Liver (tissue), 9 donors: ENCODE data around the gene SH3D21. TPM values are rescaled to one million over a fixed set of nuclear protein-coding genes. Genes with fewer than 3 reads are reported as not detected.
A peak's percentile ranks its signal among the peaks of the same experiment; 100 is the strongest.

Experiments
- DNase-seq: peaks from one replicate; pipeline ENCODE4 v3.0.0-alpha.2; 2017; ENCODE audit warnings: low spot score
- H3K27ac ChIP-seq, 2 donors: one replicate each; pipeline ENCODE4 v1.7.0; 2013; ENCODE audit warnings: inconsistent platforms in 2 of 2, low read length in 2 of 2, control low read depth in 1 of 2, low read depth in 1 of 2, mild to moderate bottlenecking in 1 of 2
- H3K27me3 ChIP-seq, 4 donors: one replicate each; pipeline versions ENCODE4 v1.6.1 to v1.7.0; 2013; ENCODE audit warnings: low read length in 3 of 4, inconsistent platforms in 1 of 4, mild to moderate bottlenecking in 1 of 4, moderate library complexity in 1 of 4; ENCODE audit not compliant: control insufficient read depth in 4 of 4, insufficient read depth in 4 of 4
- H3K36me3 ChIP-seq, 4 donors: one replicate each; pipeline versions ENCODE4 v1.6.1 to v1.7.0; 2013; ENCODE audit warnings: low read length in 3 of 4, mild to moderate bottlenecking in 3 of 4, low read depth in 1 of 4, moderate library complexity in 1 of 4; ENCODE audit not compliant: control insufficient read depth in 4 of 4, insufficient read depth in 3 of 4
- H3K4me1 ChIP-seq, 4 donors: one replicate each; pipeline versions ENCODE4 v1.6.1 to v1.7.0; 2013; ENCODE audit warnings: low read length in 3 of 4, mild to moderate bottlenecking in 3 of 4, moderate library complexity in 1 of 4; ENCODE audit not compliant: control insufficient read depth in 4 of 4, insufficient read depth in 4 of 4
- H3K4me3 ChIP-seq, 3 donors: one replicate each; pipeline versions ENCODE4 v1.6.1 to v1.7.0; 2013; ENCODE audit warnings: low read length in 3 of 3, control low read depth in 1 of 3, low read depth in 1 of 3, mild to moderate bottlenecking in 1 of 3
- H3K9ac ChIP-seq, 2 donors: one replicate each; pipeline ENCODE4 v1.7.0; 2013; ENCODE audit warnings: low read length in 2 of 2, mild to moderate bottlenecking in 2 of 2, moderate library complexity in 2 of 2, control low read depth in 1 of 2, low read depth in 1 of 2
- H3K9me3 ChIP-seq, 4 donors: one replicate each; pipeline versions ENCODE4 v1.6.1 to v1.7.0; 2013; ENCODE audit warnings: low read length in 3 of 4; ENCODE audit not compliant: control insufficient read depth in 4 of 4
- ATF3 ChIP-seq: IDR thresholded peaks from 2 replicates; pipeline ENCODE4 v1.6.1; 2016; ENCODE audit warnings: antibody characterized with exemption
- CTCF ChIP-seq: fragments of 150-350 bp; IDR thresholded peaks from 2 replicates; pipeline ENCODE4 v1.5.1; 2017; ENCODE audit warnings: improper control_type of control experiment, low read depth, low read length; ENCODE audit not compliant: missing input control
- EGR1 ChIP-seq, 2 donors: IDR thresholded peaks; 2 replicates each; pipeline ENCODE4 v1.6.1; 2016 to 2018; ENCODE audit warnings: antibody characterized with exemption in 2 of 2, low read depth in 2 of 2
- FOXA1 ChIP-seq: IDR thresholded peaks from 2 replicates; pipeline ENCODE4 v1.6.1; 2016; ENCODE audit warnings: antibody characterized with exemption
- FOXA2 ChIP-seq: IDR thresholded peaks from 2 replicates; pipeline ENCODE4 v1.6.1; 2016; ENCODE audit warnings: antibody characterized with exemption
- GABPA ChIP-seq, 2 donors: IDR thresholded peaks in 1 of 2; conservative IDR thresholded peaks in 1 of 2; 2 replicates each; pipeline ENCODE4 v1.6.1; 2016; ENCODE audit warnings: antibody characterized with exemption in 2 of 2, mild to moderate bottlenecking in 1 of 2, moderate library complexity in 1 of 2
- HNF4A ChIP-seq, 2 donors: conservative IDR thresholded peaks; 2 replicates each; pipeline ENCODE4 v1.6.1; 2016; ENCODE audit warnings: antibody characterized with exemption in 2 of 2, mild to moderate bottlenecking in 2 of 2
- JUND ChIP-seq, 2 donors: IDR thresholded peaks; 2 replicates each; pipeline ENCODE4 v1.6.1; 2016; ENCODE audit warnings: antibody characterized with exemption in 2 of 2
- MAX ChIP-seq: IDR thresholded peaks from 2 replicates; pipeline ENCODE4 v1.6.1; 2016; ENCODE audit warnings: antibody characterized with exemption
- NR2F2 ChIP-seq: IDR thresholded peaks from 2 replicates; pipeline ENCODE4 v1.6.1; 2016; ENCODE audit warnings: antibody characterized with exemption
- RAD21 ChIP-seq, 2 donors: IDR thresholded peaks; 2 replicates each; pipeline ENCODE4 v1.6.1; 2016; ENCODE audit warnings: antibody characterized with exemption in 2 of 2, mild to moderate bottlenecking in 2 of 2
- REST ChIP-seq: IDR thresholded peaks from 2 replicates; pipeline ENCODE4 v1.6.1; 2016; ENCODE audit warnings: antibody characterized with exemption, mild to moderate bottlenecking
- RXRA ChIP-seq, 2 donors: IDR thresholded peaks; 2 replicates each; pipeline ENCODE4 v1.6.1; 2017 to 2018; ENCODE audit warnings: antibody characterized with exemption in 2 of 2, mild to moderate bottlenecking in 1 of 2
- YY1 ChIP-seq: IDR thresholded peaks from 2 replicates; pipeline ENCODE4 v1.6.1; 2016; ENCODE audit warnings: antibody characterized with exemption, mild to moderate bottlenecking
- ZBTB33 ChIP-seq: IDR thresholded peaks from 2 replicates; pipeline ENCODE4 v1.6.1; 2016; ENCODE audit warnings: antibody characterized with exemption
- WGBS: extraction: QIAGEN DNeasy Blood & Tissue Kit; methylation state at CpG from one replicate; pipeline ENCODE4 v1.1.7; 2013; 5-methylcytosine and 5-hydroxymethylcytosine counted together
- polyA plus RNA-seq, 2 donors: library from polyadenylated mRNA; stranded (reverse) in 1 of 2; unstranded in 1 of 2; fragments of 200-250 nt in 1 of 2; fragments of >200 nt in 1 of 2; fragmentation: Nextera tagmentation in 1 of 2; extraction: Ambion mirVana in 1 of 2; gene quantifications; one replicate each; pipeline versions ENCODE4 v1.2.1 to v1.2.3, GENCODE V29; 2013 to 2015
- total RNA-seq, 2 donors: library from RNA; depleted of rRNA; stranded (reverse); fragments of >200 nt; gene quantifications; one replicate each; pipeline ENCODE4 v1.2.3, GENCODE V29; 2014
- donor health status: healthy.
- donor health status: healthy.
- donor health status: healthy.
- donor health status: healthy.
- donor health status: healthy.

The SH3D21 gene
- total and polyA plus RNA-seq, 4 donors = 0.29 to 1.0 (median 0.41) TPM

- Histone ChIP-seq H3K4me3 (no peak overlapping the region), H3K36me3 (peaks cover 2 to 3% (median 3%) of the 10 kb centered on the region in 4 donors), H3K9ac (no peak overlapping the region), H3K9me3 (no peaks in the 10 kb centered on the region), H3K27me3 (no peaks in the 10 kb centered on the region), H3K27ac (no peak overlapping the region), H3K4me1 (peaks cover 12 to 27% (median 22%) of the 10 kb centered on the region in 4 donors)
- WGBS = 97% methylated on average over 6 of the region's 6 CpGs
- DNase-seq = no peak
- TF ChIP-seq JUND (IDR thresholded peaks at IDR 0.05) = no peak
- TF ChIP-seq GABPA (IDR thresholded peaks at IDR 0.05 in 1 of 2, conservative IDR thresholded peaks at IDR 0.05 in 1 of 2) = no peak
- no peak for TF ChIP-seq RXRA (IDR thresholded peaks at IDR 0.05)
- TF ChIP-seq CTCF = no peak
Measured at GRCh38 chr1:36276688-36277087, 29.5 kb upstream of the SH3D21 start.

- H3K9ac ChIP-seq = peak overlapping the region in 1 of 2 donors; percentile 16
- no peak for DNase-seq
- no peaks in the 10 kb centered on the region for H3K9me3 ChIP-seq
- no peaks in the 10 kb centered on the region for H3K27me3 ChIP-seq
- 33% methylated on average over 2 of the region's 2 CpGs for WGBS
- TF ChIP-seq JUND (IDR thresholded peaks at IDR 0.05) (peak in 1 of 2 donors; percentile 12), HNF4A (conservative IDR thresholded peaks at IDR 0.05) (peak; percentile 44 to 46), RXRA (IDR thresholded peaks at IDR 0.05) (peak in 1 of 2 donors; percentile 40), YY1 (no peak), ATF3 (peak; percentile 49), RAD21 (IDR thresholded peaks at IDR 0.05) (peak; percentile 4 to 8)
- H3K4me3 ChIP-seq = no peak overlapping the region
- H3K4me1 ChIP-seq = peaks cover 11 to 32% (median 25%) of the 10 kb centered on the region in 4 donors
- H3K36me3 ChIP-seq = peaks cover 3 to 18% (median 10%) of the 10 kb centered on the region in 4 donors
- peak overlapping the region; percentile 69 to 76 for H3K27ac ChIP-seq
Measured at GRCh38 chr1:36279110-36279788, 26.9 kb upstream of the SH3D21 start.

- H3K4me3 ChIP-seq = no peak overlapping the region
- no peaks in the 10 kb centered on the region for H3K9me3 ChIP-seq
- no peak for DNase-seq
- H3K4me1 ChIP-seq = peaks cover 11 to 32% (median 26%) of the 10 kb centered on the region in 4 donors
- WGBS = 73% methylated on average over 7 of the region's 7 CpGs
- H3K9ac ChIP-seq = no peak overlapping the region
- peaks cover 3 to 21% (median 15%) of the 10 kb centered on the region in 4 donors for H3K36me3 ChIP-seq
- H3K27ac ChIP-seq = no peak overlapping the region
- H3K27me3 ChIP-seq = no peaks in the 10 kb centered on the region
- TF ChIP-seq GABPA (IDR thresholded peaks at IDR 0.05 in 1 of 2, conservative IDR thresholded peaks at IDR 0.05 in 1 of 2) (no peak), CTCF (no peak), FOXA1 (no peak), YY1 (no peak), MAX (no peak), RAD21 (IDR thresholded peaks at IDR 0.05) (no peak), EGR1 (IDR thresholded peaks at IDR 0.05; ENCODE audit: low read depth in 2 of 2) (no peak), JUND (IDR thresholded peaks at IDR 0.05) (no peak), RXRA (IDR thresholded peaks at IDR 0.05) (no peak), NR2F2 (no peak), FOXA2 (no peak), REST (no peak), ZBTB33 (no peak)
Measured at GRCh38 chr1:36279789-36280296, 26.3 kb upstream of the SH3D21 start.
